ENCODE data around the gene DZANK1.
"Not testable (repeated sequence)": the region's sequence is repeated elsewhere in the genome, so short reads cannot be mapped to it uniquely, and the experiment has no call there.

Gene DZANK1

DNA sequence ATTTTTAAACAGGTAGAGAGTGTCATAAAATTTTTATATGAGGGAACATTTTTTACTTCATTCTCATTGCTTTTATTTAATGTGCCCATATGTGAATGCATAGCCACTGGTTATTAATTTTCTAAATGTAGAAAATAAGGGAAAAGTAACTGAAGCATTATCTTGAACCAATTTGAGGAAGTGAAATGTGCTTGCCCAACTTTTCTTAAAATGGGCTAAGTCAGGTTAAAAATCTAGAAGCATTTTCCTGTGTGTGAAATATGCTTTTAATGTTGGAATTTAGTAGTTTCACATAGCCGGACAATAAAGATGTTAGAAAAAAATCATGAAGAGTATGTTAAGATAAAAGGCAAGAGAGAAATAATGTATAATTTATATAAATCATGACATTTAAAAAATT is 44.7 kb upstream of the DZANK1 start:
- Histone ChIP-seq H3K79me2 (peaks cover 14% of the 10 kb centered on the region), H3K27me3 (ENCODE audit: control insufficient read depth, insufficient read depth, low read length) (no peaks in the 10 kb centered on the region), H3K27ac (no peak overlapping the region), H3K4me1 (no peaks in the 10 kb centered on the region), H3K36me3 (ENCODE audit: control insufficient read depth, insufficient read depth, low read length) (no peaks in the 10 kb centered on the region), H3K9ac (no peak overlapping the region), H3K9me3 (ENCODE audit: control insufficient read depth, low read length) (no peaks in the 10 kb centered on the region), H3K4me3 (ENCODE audit: low read depth, low read length) (no peak overlapping the region), H2AFZ (no peak overlapping the region), H3K4me2 (ENCODE audit: low read length) (no peak overlapping the region)
- TF ChIP-seq, protein P1, sequence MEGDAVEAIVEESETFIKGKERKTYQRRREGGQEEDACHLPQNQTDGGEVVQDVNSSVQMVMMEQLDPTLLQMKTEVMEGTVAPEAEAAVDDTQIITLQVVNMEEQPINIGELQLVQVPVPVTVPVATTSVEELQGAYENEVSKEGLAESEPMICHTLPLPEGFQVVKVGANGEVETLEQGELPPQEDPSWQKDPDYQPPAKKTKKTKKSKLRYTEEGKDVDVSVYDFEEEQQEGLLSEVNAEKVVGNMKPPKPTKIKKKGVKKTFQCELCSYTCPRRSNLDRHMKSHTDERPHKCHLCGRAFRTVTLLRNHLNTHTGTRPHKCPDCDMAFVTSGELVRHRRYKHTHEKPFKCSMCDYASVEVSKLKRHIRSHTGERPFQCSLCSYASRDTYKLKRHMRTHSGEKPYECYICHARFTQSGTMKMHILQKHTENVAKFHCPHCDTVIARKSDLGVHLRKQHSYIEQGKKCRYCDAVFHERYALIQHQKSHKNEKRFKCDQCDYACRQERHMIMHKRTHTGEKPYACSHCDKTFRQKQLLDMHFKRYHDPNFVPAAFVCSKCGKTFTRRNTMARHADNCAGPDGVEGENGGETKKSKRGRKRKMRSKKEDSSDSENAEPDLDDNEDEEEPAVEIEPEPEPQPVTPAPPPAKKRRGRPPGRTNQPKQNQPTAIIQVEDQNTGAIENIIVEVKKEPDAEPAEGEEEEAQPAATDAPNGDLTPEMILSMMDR (IDR thresholded peaks at IDR 0.05), result no peak

DNA sequence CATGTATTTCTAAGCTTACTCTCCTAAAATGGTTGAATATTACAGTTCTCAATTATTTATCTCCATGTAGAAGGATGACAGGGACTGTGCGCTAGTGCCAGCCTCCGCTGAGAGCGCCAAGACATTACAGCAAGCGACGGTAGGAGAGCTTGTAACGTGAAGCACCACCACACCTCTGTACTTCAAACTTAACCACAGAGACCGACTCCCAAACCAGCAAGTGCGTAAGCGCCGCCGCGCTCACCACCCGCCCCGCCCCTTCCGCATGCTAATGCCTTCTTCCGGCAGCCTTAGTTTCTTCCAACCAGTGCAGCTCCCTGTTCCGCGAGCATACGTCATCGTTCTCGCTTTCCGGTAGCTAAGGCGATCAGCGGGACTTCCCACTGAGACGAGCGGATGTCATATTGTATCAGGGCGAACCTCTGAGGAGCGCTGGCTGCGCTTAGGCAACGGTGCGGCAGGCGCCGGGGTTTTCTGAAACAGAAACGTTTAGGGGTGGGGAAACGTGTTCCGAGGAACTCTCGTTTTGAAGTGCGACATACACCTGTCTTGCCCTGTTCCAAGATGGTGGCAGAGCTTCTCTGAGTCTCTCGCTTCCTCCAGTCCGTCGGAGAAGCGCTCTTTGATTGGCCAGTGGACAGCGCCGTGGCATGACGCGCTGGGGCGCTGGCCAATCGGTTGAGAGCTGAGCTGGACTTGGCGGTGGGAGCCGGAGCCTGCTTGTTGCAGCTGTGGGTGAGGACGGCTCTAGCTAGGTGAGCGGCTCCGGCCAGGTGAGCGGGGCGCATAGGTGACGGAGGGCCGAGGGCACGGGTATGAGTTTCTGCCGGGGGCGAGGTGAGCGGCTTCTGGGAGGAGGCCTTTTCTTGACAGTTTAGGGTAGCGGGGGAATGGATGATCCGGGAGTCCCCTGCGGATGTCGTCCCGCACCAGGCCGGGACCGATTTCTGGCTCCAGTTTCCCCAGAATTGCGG is 40.7 kb upstream of the DZANK1 start, which contains the start of gene SEC23B:
Gene SEC23B, plus strand, starts transcription at position 723 of the 974 bp plus-strand sequence. CDS start 2,896 bp downstream, outside the sequence.
- H3K9me3 ChIP-seq (ENCODE audit: control insufficient read depth, low read length), result no peaks in the 10 kb centered on the region

DNA sequence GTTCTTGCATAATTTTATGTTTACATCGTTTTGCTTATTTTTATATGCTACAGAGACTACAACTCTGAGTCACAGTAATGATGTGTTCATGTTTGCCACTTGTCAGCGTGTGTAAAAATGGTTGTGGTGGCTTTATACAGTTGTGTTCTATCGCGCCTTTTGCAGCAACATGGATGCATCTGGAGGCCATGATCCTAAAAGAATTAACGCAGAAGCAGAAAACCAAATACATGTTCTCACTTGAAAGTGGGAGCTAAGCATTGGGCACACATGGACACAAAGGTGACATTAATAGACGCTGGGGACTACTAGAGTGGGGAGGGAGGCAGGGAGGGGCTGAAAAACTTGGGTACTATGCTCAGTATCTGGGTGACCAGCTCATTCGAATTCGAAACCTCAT is 39.9 kb upstream of the DZANK1 start:
- Histone ChIP-seq H3K36me3 (ENCODE audit: control insufficient read depth, insufficient read depth, low read length) (no peaks in the 10 kb centered on the region), H3K27me3 (ENCODE audit: control insufficient read depth, insufficient read depth, low read length) (no peaks in the 10 kb centered on the region), H3K4me2 (ENCODE audit: low read length) (peak overlapping the region; percentile 89), H3K4me3 (ENCODE audit: low read depth, low read length) (peak overlapping the region; percentile 91), H3K9me3 (ENCODE audit: control insufficient read depth, low read length) (no peaks in the 10 kb centered on the region), H3K4me1 (no peaks in the 10 kb centered on the region), H2AFZ (peak overlapping the region; percentile 94), H3K27ac (peak overlapping the region; percentile 100), H3K79me2 (peaks cover 8% of the 10 kb centered on the region), H3K9ac (peak overlapping the region; percentile 77)
- TF ChIP-seq, protein P1 (IDR thresholded peaks at IDR 0.05), result no peak

More for the DNA sequence above, 40.7 kb upstream of the DZANK1 start, which contains the start of gene SEC23B:
- Histone ChIP-seq H3K9ac (peak within 1 kb of the TSS; percentile 77), H3K27me3 (ENCODE audit: control insufficient read depth, insufficient read depth, low read length) (no peaks in the 10 kb centered on the region), H3K79me2 (peaks cover 8% of the 10 kb centered on the region), H3K4me2 (ENCODE audit: low read length) (peak within 1 kb of the TSS; percentile 89), H3K4me3 (ENCODE audit: low read depth, low read length) (peak within 1 kb of the TSS; percentile 91), H3K27ac (peak within 1 kb of the TSS; percentile 100), H3K36me3 (ENCODE audit: control insufficient read depth, insufficient read depth, low read length) (no peaks in the 10 kb centered on the region), H2AFZ (peak within 1 kb of the TSS; percentile 94), H3K4me1 (no peaks in the 10 kb centered on the region)
- TF ChIP-seq, protein P1 (IDR thresholded peaks at IDR 0.05), result no peak

DNA sequence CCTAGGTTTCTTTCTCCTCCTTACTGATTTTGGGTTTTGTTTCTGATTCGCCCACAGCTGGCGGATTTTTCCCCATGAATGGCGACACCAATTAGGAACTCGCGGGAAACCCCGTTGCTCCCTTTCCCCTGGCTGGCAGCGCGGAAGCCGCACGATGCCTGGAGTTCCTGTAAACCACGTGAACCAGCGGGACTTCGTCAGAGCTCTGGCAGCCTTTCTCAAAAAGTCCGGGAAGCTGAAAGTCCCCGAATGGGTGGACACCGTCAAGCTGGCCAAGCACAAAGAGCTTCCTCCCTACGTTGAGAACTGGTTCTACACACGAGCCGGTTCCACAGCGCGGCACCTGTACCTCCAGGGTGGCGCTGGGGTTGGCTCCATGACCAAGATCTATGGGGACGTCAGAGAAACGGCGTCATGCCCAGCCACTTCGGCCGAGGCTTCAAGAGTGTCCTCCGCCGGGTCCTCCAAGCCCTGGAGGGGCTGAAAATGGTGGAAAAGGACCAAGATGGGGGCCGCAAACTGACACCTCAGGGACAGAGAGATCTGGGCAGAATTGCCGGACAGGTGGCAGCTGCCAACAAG is 37.7 kb upstream of the DZANK1 start:
- Histone ChIP-seq H3K36me3 (ENCODE audit: control insufficient read depth, insufficient read depth, low read length) (no peaks in the 10 kb centered on the region), H3K4me1 (no peaks in the 10 kb centered on the region), H3K4me3 (ENCODE audit: low read depth, low read length) (no peak overlapping the region), H3K9me3 (ENCODE audit: control insufficient read depth, low read length) (no peaks in the 10 kb centered on the region), H2AFZ (no peak overlapping the region), H3K79me2 (peaks cover 8% of the 10 kb centered on the region), H3K27me3 (ENCODE audit: control insufficient read depth, insufficient read depth, low read length) (no peaks in the 10 kb centered on the region), H3K9ac (no peak overlapping the region), H3K27ac (no peak overlapping the region), H3K4me2 (ENCODE audit: low read length) (no peak overlapping the region)
- TF ChIP-seq, protein P1 (IDR thresholded peaks at IDR 0.05), result no peak

DNA sequence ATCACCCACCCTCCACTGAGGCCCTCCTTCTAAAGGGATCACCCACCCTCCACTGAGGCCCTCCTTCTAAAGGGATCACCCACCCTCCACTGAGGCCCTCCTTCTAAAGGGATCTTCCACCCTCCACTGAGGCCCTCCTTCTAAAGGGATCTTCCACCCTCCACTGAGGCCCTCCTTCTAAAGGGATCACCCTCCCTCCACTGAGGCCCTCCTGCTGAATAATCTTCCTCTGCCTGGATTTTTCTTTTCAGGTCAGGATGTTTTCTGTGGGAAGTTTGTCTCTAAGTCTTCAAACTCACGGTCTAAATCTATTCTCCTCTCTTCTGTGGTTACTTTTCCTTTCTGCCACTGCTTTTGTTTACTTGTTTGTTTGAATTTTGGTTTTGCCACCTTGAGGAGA is 34.8 kb upstream of the DZANK1 start:
- H3K4me3 ChIP-seq (ENCODE audit: low read depth, low read length); H3K79me2 ChIP-seq; H2AFZ ChIP-seq; H3K9me3 ChIP-seq (ENCODE audit: control insufficient read depth, low read length); H3K9ac ChIP-seq; H3K27me3 ChIP-seq (ENCODE audit: control insufficient read depth, insufficient read depth, low read length); H3K4me1 ChIP-seq; H3K4me2 ChIP-seq (ENCODE audit: low read length); H3K36me3 ChIP-seq (ENCODE audit: control insufficient read depth, insufficient read depth, low read length); H3K27ac ChIP-seq: not testable (repeated sequence)
